Measurements from ENCODE around the gene MYO1H. TPM values are rescaled to one million over a fixed set of nuclear protein-coding genes. Genes with fewer than 3 reads are reported as not detected.
"Not testable (repeated sequence)": the region's sequence is repeated elsewhere in the genome, so short reads cannot be mapped to it uniquely, and the experiment has no call there.

MYO1H gene
- total RNA-seq, 4 donors from 2014 or later = not detected

- Histone ChIP-seq H3K27ac (replicated peaks in 1 of 4) (peak overlapping the region; percentile 91 to 98 (median 96)), H3K4me1 (peaks cover 79 to 100% (median 97%) of the 10 kb centered on the region in 4 donors), H3K36me3 (peaks cover 0 to 64% (median 48%) of the 10 kb centered on the region in 4 donors), H3K4me3 (no peak overlapping the region), H3K27me3 (no peaks in the 10 kb centered on the region), H3K9me3 (no peaks in the 10 kb centered on the region)
- DNase-seq (ENCODE audit: extremely low spot score) = no peak
- 64% methylated on average over 7 of the region's 8 CpGs for whole genome bisulfite sequencing
- TF ChIP-seq, protein P1, sequence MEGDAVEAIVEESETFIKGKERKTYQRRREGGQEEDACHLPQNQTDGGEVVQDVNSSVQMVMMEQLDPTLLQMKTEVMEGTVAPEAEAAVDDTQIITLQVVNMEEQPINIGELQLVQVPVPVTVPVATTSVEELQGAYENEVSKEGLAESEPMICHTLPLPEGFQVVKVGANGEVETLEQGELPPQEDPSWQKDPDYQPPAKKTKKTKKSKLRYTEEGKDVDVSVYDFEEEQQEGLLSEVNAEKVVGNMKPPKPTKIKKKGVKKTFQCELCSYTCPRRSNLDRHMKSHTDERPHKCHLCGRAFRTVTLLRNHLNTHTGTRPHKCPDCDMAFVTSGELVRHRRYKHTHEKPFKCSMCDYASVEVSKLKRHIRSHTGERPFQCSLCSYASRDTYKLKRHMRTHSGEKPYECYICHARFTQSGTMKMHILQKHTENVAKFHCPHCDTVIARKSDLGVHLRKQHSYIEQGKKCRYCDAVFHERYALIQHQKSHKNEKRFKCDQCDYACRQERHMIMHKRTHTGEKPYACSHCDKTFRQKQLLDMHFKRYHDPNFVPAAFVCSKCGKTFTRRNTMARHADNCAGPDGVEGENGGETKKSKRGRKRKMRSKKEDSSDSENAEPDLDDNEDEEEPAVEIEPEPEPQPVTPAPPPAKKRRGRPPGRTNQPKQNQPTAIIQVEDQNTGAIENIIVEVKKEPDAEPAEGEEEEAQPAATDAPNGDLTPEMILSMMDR (IDR thresholded peaks at IDR 0.05) = no peak
- TF ChIP-seq EP300 (IDR thresholded peaks at IDR 0.05) = no peak
- no peak for TF ChIP-seq POLR2A (IDR thresholded peaks at IDR 0.05; ENCODE audit: low read depth)
- TF ChIP-seq POLR2AphosphoS5 (IDR thresholded peaks at IDR 0.05) = no peak
- intact Hi-C loops (cut with DNase I) = no loop called here
Measured at GRCh38 chr12:109467978-109468676, 120.4 kb downstream of the MYO1H start.

DNA sequence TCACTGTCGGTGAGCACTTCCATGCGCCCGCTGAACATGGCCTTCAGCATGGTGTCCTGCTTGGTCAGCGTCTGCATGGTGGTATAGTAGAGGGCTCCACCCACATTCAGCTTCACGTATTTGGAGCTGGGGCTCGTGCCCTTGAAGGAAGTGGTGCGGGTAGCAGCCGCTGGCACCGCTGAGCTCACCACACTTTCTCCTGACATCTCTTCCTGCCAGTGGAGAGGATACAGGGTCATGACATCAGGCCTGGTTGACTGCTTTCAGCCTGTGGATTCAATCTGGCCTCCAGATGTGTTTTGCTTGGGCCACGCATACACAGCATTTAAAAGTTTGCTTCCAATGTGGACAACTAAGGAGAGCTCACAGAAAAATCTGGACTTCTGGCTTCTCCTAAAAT lies 121.8 kb downstream of the MYO1H start:
- H3K36me3 ChIP-seq = peaks cover 0 to 73% (median 53%) of the 10 kb centered on the region in 4 donors
- H3K27me3 ChIP-seq = no peaks in the 10 kb centered on the region
- TF ChIP-seq, protein P1 (IDR thresholded peaks at IDR 0.05) = no peak
- TF ChIP-seq EP300 (IDR thresholded peaks at IDR 0.05) (no peak), POLR2A (IDR thresholded peaks at IDR 0.05; ENCODE audit: low read depth) (no peak), POLR2AphosphoS5 (IDR thresholded peaks at IDR 0.05) (no peak)
- DNase-seq (ENCODE audit: extremely low spot score) = no peak
- peaks cover 74 to 100% (median 97%) of the 10 kb centered on the region in 4 donors for H3K4me1 ChIP-seq
- H3K9me3 ChIP-seq = no peaks in the 10 kb centered on the region
- 89% methylated on average over 3 of the region's 10 CpGs for WGBS
- intact Hi-C loops (cut with DNase I) = no loop called here
- no peak overlapping the region for H3K4me3 ChIP-seq
- H3K27ac ChIP-seq (replicated peaks in 1 of 4) = peak overlapping the region; percentile 35 to 98 (median 94)

GRCh38 chr12:109473006-109473405 lies 125.3 kb downstream of the MYO1H start:
- TF ChIP-seq, protein P1 (IDR thresholded peaks at IDR 0.05) = no peak
- WGBS = 92% methylated on average over 3 of the region's 3 CpGs
- Histone ChIP-seq H3K9me3 (no peaks in the 10 kb centered on the region), H3K4me3 (no peak overlapping the region), H3K4me1 (peaks cover 61 to 88% (median 83%) of the 10 kb centered on the region in 4 donors), H3K27ac (replicated peaks in 1 of 4) (peak overlapping the region; percentile 31 to 99 (median 96)), H3K36me3 (peaks cover 0 to 42% (median 29%) of the 10 kb centered on the region in 4 donors), H3K27me3 (no peaks in the 10 kb centered on the region)
- no peak for DNase-seq (ENCODE audit: extremely low spot score)
- intact Hi-C loops (cut with DNase I) = no loop called here

- H3K9me3 ChIP-seq; intact Hi-C loops (cut with DNase I); H3K4me3 ChIP-seq; H3K27me3 ChIP-seq; DNase-seq (ENCODE audit: extremely low spot score): not testable (repeated sequence)
- 87% methylated on average over 16 of the region's 16 CpGs for WGBS
- Histone ChIP-seq H3K36me3 (peaks cover 0 to 35% (median 23%) of the 10 kb centered on the region in 4 donors), H3K4me1 (peaks cover 61 to 88% (median 84%) of the 10 kb centered on the region in 4 donors), H3K27ac (replicated peaks in 1 of 4) (peak overlapping the region; percentile 31 to 99 (median 96))
Measured at GRCh38 chr12:109473526-109474270, 126.0 kb downstream of the MYO1H start.

DNA sequence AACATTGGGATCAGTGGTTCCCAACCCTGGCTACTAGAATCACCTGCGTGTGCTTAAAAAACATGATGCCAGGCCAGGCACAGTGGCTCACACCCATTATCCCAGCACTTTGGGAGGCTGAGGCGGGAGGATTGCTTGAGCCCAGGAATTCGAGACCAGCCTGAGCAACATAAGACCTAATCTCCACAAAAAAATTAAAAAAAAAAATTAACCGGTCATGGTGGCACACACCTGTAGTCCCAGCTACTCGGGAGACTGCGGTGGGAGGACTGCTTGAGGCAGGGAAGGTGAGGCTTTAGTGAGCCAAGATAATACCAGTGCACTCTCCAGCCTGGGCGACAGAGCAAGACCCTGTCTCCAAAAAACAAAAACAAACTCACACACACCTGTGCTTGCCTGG lies 127.4 kb downstream of the MYO1H start:
- intact Hi-C loops (cut with DNase I) = no loop called here
- no peak for TF ChIP-seq EP300 (IDR thresholded peaks at IDR 0.05)
- TF ChIP-seq, protein P1 (IDR thresholded peaks at IDR 0.05) = no peak
- no peak for TF ChIP-seq POLR2A (IDR thresholded peaks at IDR 0.05; ENCODE audit: low read depth)
- no peak for TF ChIP-seq POLR2AphosphoS5 (IDR thresholded peaks at IDR 0.05)
- peak overlapping the region; percentile 78 to 95 (median 85) for H3K4me3 ChIP-seq
- no peaks in the 10 kb centered on the region for H3K27me3 ChIP-seq
- H3K36me3 ChIP-seq = peaks cover 0 to 24% (median 11%) of the 10 kb centered on the region in 4 donors
- WGBS = 87% methylated on average over 7 of the region's 7 CpGs
- H3K4me1 ChIP-seq = peaks cover 54 to 88% (median 85%) of the 10 kb centered on the region in 4 donors
- H3K27ac ChIP-seq (replicated peaks in 1 of 4) = peak overlapping the region; percentile 93 to 99 (median 96)
- DNase-seq (ENCODE audit: extremely low spot score) = no peak
- H3K9me3 ChIP-seq = no peaks in the 10 kb centered on the region
